IMR-90 (cell line): ENCODE results near the gene ZSWIM8.

ENCODE experiments used
- BHLHE40 ChIP-seq: fragments of 150-350 bp; IDR thresholded peaks from 2 replicates; pipeline ENCODE4 v1.6.1; 2016; ENCODE audit warnings: mild to moderate bottlenecking, low read depth, low read length
- CEBPB ChIP-seq: IDR thresholded peaks from 2 replicates; pipeline ENCODE4 v1.6.1; 2012; ENCODE audit warnings: low read depth, low read length, improper control_type of control experiment
- MAFK ChIP-seq: IDR thresholded peaks from 2 replicates; pipeline ENCODE4 v1.6.1; 2012; ENCODE audit warnings: low read depth, low read length, improper control_type of control experiment
- MAZ ChIP-seq: IDR thresholded peaks from 2 replicates; pipeline ENCODE4 v1.6.1; 2012; ENCODE audit warnings: low read depth, mild to moderate bottlenecking, low read length, improper control_type of control experiment, moderate library complexity, borderline replicate concordance
- MXI1 ChIP-seq: IDR thresholded peaks from 2 replicates; pipeline ENCODE4 v1.6.1; 2012; ENCODE audit warnings: low read depth, mild to moderate bottlenecking, low read length, moderate library complexity, borderline replicate concordance
- NFE2L2 ChIP-seq: fragments of 150-350 bp; IDR thresholded peaks from 2 replicates; pipeline ENCODE4 v1.6.1; 2016; ENCODE audit warnings: low read depth, mild to moderate bottlenecking, low read length
- POLR2A ChIP-seq: IDR thresholded peaks from 2 replicates; pipeline ENCODE4 v1.6.1; 2012; ENCODE audit warnings: mild to moderate bottlenecking, low read depth, low read length
- RAD21 ChIP-seq: IDR thresholded peaks from 2 replicates; pipeline ENCODE4 v1.6.1; 2012; ENCODE audit warnings: low read length, improper control_type of control experiment
- RCOR1 ChIP-seq: IDR thresholded peaks from 2 replicates; pipeline ENCODE4 v1.6.1; 2012; ENCODE audit warnings: mild to moderate bottlenecking, low read length, improper control_type of control experiment; ENCODE audit not compliant: insufficient replicate concordance
- SMC3 ChIP-seq: fragments of 150-350 bp; IDR thresholded peaks from 2 replicates; pipeline ENCODE4 v1.6.1; 2016; ENCODE audit warnings: low read depth, mild to moderate bottlenecking, antibody characterized with exemption, low read length, moderate library complexity
- TF ChIP-seq, protein P1 (sequence below): conservative IDR thresholded peaks from 2 replicates; pipeline ENCODE4 v1.5.1; 2012; ENCODE audit warnings: mild to moderate bottlenecking, low read depth, low read length, improper control_type of control experiment
- TF ChIP-seq, protein P2 (sequence below): fragments of 150-350 bp; IDR thresholded peaks from 2 replicates; pipeline ENCODE4 v1.6.1; 2016; ENCODE audit warnings: low read depth, mild to moderate bottlenecking, low read length, moderate library complexity, borderline replicate concordance
- TF ChIP-seq, protein P3 (sequence below): fragments of 150-350 bp; IDR thresholded peaks from 2 replicates; pipeline ENCODE4 v1.6.1; 2017; ENCODE audit warnings: mild to moderate bottlenecking, antibody characterized with exemption, low read length, low read depth

DNA sequence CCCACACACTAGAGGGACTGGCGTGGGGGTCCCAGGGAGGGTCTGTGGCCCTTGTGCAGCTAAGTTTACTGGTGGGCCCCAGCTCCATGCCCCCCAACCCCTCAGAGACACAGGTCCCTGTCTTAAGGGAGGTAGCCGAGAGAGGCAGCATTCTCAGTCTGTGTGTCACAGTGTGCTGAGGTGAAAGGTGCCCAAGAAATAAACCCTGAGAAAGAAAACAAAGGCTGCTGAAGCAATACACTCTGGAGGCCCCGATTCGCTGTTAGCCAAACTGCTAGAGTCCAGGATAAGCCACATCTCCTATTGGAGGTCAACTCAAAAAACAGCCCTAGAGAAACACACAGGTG is 54.6 kb downstream of the ZSWIM8 start:
- no peak for TF ChIP-seq POLR2A
- TF ChIP-seq, protein P1, sequence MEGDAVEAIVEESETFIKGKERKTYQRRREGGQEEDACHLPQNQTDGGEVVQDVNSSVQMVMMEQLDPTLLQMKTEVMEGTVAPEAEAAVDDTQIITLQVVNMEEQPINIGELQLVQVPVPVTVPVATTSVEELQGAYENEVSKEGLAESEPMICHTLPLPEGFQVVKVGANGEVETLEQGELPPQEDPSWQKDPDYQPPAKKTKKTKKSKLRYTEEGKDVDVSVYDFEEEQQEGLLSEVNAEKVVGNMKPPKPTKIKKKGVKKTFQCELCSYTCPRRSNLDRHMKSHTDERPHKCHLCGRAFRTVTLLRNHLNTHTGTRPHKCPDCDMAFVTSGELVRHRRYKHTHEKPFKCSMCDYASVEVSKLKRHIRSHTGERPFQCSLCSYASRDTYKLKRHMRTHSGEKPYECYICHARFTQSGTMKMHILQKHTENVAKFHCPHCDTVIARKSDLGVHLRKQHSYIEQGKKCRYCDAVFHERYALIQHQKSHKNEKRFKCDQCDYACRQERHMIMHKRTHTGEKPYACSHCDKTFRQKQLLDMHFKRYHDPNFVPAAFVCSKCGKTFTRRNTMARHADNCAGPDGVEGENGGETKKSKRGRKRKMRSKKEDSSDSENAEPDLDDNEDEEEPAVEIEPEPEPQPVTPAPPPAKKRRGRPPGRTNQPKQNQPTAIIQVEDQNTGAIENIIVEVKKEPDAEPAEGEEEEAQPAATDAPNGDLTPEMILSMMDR: no peak
- TF ChIP-seq, protein P2, sequence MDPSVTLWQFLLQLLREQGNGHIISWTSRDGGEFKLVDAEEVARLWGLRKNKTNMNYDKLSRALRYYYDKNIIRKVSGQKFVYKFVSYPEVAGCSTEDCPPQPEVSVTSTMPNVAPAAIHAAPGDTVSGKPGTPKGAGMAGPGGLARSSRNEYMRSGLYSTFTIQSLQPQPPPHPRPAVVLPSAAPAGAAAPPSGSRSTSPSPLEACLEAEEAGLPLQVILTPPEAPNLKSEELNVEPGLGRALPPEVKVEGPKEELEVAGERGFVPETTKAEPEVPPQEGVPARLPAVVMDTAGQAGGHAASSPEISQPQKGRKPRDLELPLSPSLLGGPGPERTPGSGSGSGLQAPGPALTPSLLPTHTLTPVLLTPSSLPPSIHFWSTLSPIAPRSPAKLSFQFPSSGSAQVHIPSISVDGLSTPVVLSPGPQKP: no peak
- no peak for TF ChIP-seq MXI1
- TF ChIP-seq, protein P3, sequence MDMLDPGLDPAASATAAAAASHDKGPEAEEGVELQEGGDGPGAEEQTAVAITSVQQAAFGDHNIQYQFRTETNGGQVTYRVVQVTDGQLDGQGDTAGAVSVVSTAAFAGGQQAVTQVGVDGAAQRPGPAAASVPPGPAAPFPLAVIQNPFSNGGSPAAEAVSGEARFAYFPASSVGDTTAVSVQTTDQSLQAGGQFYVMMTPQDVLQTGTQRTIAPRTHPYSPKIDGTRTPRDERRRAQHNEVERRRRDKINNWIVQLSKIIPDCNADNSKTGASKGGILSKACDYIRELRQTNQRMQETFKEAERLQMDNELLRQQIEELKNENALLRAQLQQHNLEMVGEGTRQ: no peak
- no peak for TF ChIP-seq MAFK
- TF ChIP-seq RAD21: no peak
- no peak for TF ChIP-seq BHLHE40
- TF ChIP-seq NFE2L2: no peak
- TF ChIP-seq MAZ: no peak
- no peak for TF ChIP-seq CEBPB
- TF ChIP-seq SMC3: no peak
- no peak for TF ChIP-seq RCOR1
